Renal pelvis (tissue), 12 donors: ENCODE measurements around the gene PNPO. TPM values are rescaled to one million over a fixed set of nuclear protein-coding genes. Genes with fewer than 3 reads are reported as not detected.
A peak's percentile ranks its signal among the peaks of the same experiment; 100 is the strongest.

Experiments
- DNase-seq: peaks from one replicate; pipeline ENCODE4 v3.0.0-alpha.2; 2013
- long read RNA-seq, 16 experiments: transcript quantifications; one replicate each; lab custom pipeline, GENCODE V29; 2026
- polyA plus RNA-seq, 3 donors: library from polyadenylated mRNA; unstranded; fragments of 120-200 nt; gene quantifications; one replicate each; pipeline ENCODE4 v1.2.1, GENCODE V29; 2013; ENCODE audit not compliant: insufficient read length in 3 of 3

Gene PNPO
- polyA plus RNA-seq = 10 to 100 TPM; 18.1 to 27.0 (median 25.4) TPM
- long read RNA-seq, donor 1, partial matches to known transcripts = 0 of 5 reads
- long read RNA-seq, donor 1, other reads (novel, unspliced or antisense) = 0 of 5 reads
- long read RNA-seq, donor 2, transcript PNPO-217 (7 exons, 3,465 nt) = major isoform, 10 of 13 reads
- long read RNA-seq, donor 2, partial matches to known transcripts = 0 of 13 reads
- long read RNA-seq, donor 2, other reads (novel, unspliced or antisense) = 0 of 13 reads
- long read RNA-seq, donor 3, transcript PNPO-217 (7 exons, 3,465 nt) = major isoform, 7 of 7 reads
- long read RNA-seq, donor 3, partial matches to known transcripts = 0 of 7 reads
- long read RNA-seq, donor 3, other reads (novel, unspliced or antisense) = 0 of 7 reads
- long read RNA-seq, donor 4, partial matches to known transcripts = 0 of 6 reads
- long read RNA-seq, donor 4, other reads (novel, unspliced or antisense) = 0 of 6 reads
- long read RNA-seq, donor 5, partial matches to known transcripts = 0 of 5 reads
- long read RNA-seq, donor 5, other reads (novel, unspliced or antisense) = 0 of 5 reads
- long read RNA-seq, donor 6, transcript PNPO-217 (7 exons, 3,465 nt) = major isoform, 6 of 6 reads
- long read RNA-seq, donor 6, partial matches to known transcripts = 0 of 6 reads
- long read RNA-seq, donor 6, other reads (novel, unspliced or antisense) = 0 of 6 reads
- long read RNA-seq, donor 7, transcript PNPO-217 (7 exons, 3,465 nt) = major isoform, 8 of 9 reads
- long read RNA-seq, donor 7, partial matches to known transcripts = 0 of 9 reads
- long read RNA-seq, donor 7, other reads (novel, unspliced or antisense) = 0 of 9 reads
- long read RNA-seq, donor 8, partial matches to known transcripts = 0 of 2 reads
- long read RNA-seq, donor 8, other reads (novel, unspliced or antisense) = 0 of 2 reads
- long read RNA-seq, donor 9, transcript PNPO-217 (7 exons, 3,465 nt) = major isoform, 9 of 10 reads
- long read RNA-seq, donor 9, partial matches to known transcripts = 0 of 10 reads
- long read RNA-seq, donor 9, other reads (novel, unspliced or antisense) = 0 of 10 reads
- long read RNA-seq, donor 10, partial matches to known transcripts = 5 of 9 reads
- long read RNA-seq, donor 10, other reads (novel, unspliced or antisense) = 0 of 9 reads
- long read RNA-seq, donor 11, transcript PNPO-217 (7 exons, 3,465 nt) = major isoform, 7 of 8 reads
- long read RNA-seq, donor 11, partial matches to known transcripts = 0 of 8 reads
- long read RNA-seq, donor 11, other reads (novel, unspliced or antisense) = 0 of 8 reads
- long read RNA-seq, donor 12, partial matches to known transcripts = 0 of 4 reads
- long read RNA-seq, donor 12, other reads (novel, unspliced or antisense) = 0 of 4 reads
- long read RNA-seq, donor 13, partial matches to known transcripts = 7 of 9 reads
- long read RNA-seq, donor 13, other reads (novel, unspliced or antisense) = 0 of 9 reads
- long read RNA-seq, donor 14 = 0 reads
- long read RNA-seq, donor 15 = 0 reads
- long read RNA-seq, donor 16, transcript PNPO-217 (7 exons, 3,465 nt) = major isoform, 6 of 41 reads
- long read RNA-seq, donor 16, partial matches to known transcripts = 34 of 41 reads
- long read RNA-seq, donor 16, other reads (novel, unspliced or antisense) = 0 of 41 reads

DNA sequence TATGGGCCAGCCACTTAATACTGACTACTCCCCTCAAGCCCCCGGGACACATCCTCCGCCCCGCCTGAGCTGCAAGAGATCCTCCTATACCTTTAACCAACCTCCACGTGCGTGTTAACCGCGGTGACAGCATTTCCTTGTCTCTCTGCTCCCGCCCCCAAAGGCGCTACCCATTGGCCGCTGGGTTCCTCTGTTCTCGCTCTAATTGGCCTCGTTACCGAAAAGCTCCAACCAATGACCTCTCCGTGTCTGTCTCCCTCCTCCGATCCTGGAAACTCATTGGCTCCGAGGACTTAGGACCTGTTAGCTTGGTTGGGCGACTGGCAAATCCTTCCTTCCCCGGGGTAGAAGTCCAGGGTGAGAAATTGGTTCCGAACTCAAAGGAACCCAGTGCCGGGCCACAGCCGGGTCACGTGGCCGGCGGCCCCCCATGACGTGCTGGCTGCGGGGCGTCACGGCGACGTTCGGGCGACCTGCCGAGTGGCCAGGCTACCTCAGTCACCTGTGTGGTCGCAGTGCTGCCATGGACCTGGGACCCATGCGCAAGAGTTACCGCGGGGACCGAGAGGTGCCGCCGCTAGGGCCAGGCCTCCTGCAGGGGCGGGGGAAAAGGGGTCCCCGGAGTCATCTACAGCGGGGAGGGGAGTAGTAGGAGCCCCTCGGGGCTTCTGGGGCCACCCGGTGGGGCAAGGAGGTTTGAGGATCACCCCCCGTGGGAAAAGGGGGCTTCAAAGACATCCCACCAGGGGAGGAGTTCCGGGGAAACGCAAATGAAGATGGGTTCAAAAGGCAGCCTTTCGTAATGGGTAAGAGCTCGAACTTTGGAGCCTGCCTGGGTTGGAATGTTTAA lies at the start of gene PNPO:
PNPO (plus strand) TSS at position 326 of the 850 bp plus-strand sequence; CDS start at position 431, 105 bp downstream.
- peak; percentile 96 for DNase-seq

DNA sequence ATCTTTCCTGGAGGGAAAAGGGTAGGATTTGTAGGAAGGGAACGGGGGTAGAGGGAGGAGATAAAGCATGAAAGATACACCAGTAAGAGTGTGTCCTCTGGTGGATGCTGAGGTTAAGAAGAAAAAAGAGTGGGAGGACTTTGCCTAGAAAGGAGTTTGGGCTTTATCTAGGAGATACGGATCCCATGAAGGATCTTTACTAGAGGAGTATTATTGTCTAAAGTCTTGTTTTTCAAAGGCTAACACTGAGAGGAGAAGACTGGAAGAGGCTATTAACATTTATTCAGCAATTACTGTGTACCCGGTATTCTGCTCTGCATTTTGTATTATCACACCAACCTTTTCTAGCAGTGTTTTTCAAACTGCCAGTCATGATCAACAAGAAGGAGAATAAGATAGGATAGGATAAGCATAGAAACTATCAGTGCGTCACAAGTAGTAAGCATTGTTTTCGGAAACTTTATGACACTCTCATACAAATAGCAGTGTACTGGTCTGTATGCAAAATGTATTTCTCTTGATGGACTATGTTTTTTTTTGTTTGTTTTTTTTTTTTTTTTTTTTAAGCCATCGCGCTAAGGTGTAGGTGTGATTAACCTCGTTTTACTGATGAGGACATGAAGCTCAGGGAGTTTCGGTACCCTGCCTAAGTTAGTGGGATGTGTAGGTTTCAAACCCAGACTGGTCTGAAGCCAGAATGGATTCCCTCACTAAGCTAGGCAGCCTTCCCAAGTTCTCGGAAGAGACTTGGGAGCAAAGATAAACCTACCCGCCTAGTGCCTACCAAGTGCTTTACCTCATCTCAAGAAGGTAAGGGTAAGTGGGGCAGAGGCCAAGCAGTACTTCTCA lies 46.6 kb upstream of the PNPO start:
- no peak for DNase-seq

DNA sequence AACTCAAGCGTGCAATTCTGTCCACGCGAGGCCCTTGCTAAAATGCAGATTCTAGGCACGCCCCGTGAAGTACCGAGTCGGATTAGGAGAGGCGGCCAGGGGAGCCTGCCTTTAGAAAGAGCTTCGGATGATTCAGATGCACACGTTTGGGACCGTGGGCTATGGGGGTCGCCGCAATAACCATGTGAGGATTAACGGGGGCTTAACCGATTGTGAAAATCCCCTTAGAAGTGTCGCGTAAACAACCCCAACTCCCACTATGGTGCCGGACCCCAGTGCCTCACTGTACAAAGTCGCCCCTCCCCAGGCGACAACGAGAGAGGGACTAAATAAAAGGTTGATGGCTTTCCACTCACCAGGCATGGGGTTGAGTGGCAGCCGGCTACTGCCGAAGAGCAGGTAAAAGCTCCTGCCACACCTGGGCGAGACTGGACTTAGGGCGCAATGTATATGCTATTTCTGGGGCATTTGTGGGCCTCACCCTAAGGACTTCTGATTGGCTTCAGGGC lies 46.0 kb upstream of the PNPO start:
- no peak for DNase-seq

DNA sequence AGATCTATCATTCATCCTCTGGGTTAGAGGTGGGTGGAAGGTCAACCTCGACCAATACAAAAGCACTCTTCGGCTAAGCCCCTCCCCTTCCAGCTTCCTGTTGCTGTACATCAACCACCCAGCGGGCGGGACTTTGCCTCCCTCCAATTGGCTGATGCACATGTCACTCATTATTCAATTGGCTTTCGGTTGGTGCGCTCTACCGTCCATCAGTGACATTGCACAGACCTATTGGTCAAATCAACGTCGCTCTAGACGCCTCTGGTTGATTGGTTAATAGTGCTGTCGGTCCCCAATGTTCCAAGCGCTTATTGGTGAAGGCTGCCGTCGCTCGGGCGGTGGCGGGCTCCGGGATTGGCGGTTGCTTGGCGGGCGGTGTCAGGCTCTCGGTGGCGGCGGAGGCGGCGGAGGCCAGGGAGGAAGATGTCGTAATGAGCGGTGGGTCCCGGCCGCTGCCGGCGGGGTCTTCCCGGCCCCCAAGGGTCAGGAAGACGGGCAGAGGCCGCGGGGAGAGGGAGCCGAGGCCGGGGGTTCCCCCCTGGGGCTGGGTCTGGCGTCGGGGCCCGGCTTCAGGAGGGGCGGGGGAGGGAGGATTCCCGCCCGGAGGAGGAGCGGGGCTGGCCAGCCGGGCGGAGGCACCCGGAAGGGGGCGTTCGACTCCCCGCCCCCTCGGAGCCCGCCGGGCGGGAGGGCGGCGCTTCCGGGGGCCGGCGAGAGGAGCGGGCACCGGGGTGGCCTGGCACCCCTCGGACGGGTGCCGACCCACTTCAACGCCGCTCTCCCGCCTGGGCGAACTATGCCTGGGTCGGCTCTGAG lies 45.3 kb upstream of the PNPO start, which contains the start of gene SP2:
SP2 (plus strand) TSS at position 381 of the 816 bp plus-strand sequence; CDS start at position 432, 51 bp downstream.
- peak; percentile 100 for DNase-seq

DNA sequence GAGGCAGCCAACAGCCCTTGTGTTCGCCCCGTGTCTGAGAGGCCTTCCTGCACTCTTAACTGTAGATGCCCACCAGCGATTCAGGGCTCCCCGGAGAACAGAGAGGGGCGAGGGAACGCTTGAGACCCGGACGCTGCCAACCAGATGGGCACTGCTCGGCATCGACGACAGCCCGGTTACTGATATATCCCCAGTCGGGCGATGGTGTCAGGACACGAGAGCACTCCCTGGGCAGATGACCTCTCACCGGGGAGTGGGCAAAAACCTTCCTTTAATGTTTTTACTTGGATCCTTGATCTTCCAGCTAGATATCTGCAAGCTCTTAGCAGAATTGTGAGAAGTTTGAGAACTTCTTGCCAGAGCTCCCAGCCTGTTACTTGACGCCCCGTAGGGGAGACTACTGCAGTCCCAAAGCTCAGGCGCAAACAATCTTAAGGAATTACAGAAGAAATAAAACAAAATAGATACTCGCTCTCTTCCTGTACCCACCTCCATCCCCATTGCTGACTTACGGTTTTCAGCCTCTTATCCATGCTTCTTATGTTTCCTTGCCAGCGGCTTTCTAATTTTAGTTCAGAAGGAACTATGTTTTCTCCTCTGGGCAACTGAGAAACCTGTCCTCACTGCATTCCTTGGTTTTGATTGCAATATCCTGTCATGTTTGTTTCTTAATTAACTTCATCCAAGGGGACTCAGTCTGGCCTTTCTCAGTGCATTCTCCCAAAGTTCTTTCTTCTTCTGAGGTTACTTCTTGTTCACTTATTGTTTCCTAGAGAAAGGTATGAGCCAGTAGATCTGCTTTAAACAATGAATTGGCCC lies 44.5 kb upstream of the PNPO start:
- DNase-seq = no peak

DNA sequence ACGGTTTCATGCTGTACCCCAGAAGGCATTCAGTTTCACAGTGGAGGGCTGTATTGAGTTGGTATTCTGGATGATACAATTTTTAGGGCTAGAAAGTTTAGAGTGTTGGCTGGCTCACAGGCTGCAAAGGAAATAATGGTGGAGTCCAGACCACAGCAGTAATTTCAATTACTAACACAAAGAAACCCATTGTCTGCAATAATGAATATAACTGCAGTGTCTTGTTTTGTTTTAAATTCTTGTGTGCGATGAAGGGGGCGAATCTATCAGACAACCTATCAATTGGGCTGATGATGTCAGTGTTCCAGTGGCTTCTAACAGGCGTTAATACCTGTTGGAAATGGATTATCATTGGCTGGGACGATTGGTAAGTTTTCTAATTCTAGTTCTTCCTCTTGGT lies 43.8 kb upstream of the PNPO start:
- no peak for DNase-seq

DNA sequence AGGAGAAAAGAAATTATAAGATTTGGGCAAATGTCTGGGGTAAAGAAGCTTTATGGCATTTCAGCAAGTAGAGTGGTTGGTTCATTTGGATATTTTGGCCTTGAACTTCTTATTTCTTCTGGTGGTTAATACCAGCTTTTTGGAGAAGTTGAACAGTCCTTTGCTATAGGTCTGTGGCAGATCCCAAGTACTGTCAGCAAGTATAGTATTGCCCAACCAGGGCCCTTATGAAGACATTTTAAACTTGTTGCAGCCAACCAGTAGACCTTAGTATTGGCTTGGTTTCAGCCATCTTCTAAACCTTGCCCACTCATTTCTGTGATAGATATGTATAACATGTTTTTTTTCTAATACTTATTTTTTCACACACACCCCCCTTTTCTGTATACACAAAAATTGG lies 43.1 kb upstream of the PNPO start:
- DNase-seq = no peak

DNA sequence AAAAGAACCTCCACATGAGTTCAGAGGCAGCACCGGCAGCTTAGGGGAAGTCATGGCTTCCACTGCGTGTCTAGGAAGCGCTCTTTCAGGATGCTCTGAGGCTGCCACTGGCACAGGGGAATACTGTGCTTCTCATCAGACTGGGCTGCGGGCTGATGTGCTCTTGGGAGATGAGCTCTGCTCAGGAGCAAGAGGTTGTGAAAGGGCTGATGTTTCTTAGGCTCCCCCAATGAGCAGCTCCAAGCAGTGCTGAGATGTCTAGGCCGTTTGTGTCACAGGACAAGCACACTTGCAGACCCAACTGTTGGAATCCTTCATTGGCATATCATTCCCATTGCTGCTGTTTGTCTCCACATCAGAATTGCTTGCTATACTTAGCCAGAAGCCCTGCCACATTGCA lies 41.7 kb upstream of the PNPO start:
- DNase-seq = no peak

DNA sequence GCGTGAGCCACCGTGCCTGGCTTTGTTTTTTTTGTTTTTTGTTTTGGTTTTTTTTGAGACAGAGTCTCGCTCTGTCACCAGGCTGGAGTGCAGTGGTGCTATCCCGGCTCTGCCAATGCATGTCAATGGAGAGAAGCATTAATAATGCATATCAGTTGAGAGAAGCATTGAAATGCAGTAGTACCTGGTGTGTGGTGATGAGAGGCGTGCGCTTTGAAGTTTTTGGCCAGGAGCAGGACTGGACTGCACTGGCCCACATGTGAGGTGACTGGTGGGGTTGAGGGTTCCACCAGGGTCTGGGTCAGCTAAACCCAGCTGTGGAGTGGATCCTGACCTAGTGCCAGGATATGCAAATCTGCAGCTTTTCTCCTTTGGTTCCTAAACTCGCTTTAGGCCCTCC lies 39.9 kb upstream of the PNPO start:
- DNase-seq = no peak

DNA sequence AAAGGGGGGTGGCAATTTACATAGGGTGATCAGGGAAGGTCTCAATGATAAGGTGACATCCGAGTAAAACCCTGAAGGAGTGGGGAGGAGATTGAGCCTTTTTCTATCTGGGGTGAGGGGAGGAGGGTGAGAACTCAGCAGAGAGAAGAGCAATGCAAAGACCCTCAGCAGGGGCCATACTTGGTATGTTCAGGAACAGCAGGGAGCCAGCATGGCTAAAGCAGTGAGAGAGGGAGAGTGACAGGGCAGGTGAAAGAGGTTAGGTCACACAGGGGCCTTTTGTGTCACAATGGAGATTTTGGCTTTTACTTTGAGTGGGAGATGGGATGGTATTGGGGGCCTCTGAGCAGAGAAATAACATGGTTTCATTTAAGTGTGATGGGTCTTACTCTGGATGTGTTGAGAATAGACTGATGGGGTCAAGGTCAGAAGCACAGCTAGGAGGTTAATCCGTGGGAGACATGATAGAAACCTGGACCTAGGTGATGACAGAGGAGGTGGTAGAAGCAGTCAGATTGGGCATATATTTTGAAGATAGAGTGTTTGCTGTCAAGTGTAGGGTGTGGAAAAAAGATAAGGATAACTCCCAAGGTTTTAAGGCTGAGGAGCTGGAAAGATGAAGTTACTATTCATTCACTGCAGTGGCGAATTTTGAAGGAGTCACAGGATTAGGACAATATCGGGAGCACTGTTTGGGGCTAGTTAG lies 39.2 kb upstream of the PNPO start:
- DNase-seq = no peak

DNA sequence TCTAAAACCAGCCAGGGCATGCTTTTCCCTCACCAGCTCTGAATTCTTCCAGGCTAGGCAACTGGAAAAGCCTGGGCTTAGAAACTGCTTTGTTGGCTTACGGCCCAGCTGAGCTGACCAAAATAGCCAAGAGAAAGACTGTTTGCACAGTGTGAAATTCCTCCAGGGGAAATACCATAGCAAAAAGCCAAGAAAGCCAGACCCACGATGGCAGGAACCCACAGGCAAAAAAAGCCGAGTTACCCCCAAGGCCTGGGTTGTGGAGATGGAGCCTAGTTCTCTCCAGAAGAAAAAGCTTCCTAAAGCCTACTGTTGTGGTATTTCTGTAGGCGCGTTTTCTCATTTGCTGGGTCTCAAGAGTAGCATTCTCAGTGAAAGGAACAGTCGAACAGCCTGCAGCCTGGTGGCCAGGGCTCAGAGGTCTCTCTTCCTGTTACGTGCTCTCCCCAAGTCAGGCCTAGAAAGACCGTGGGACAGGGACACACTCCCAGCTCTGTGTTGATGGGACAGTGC lies 36.1 kb upstream of the PNPO start:
- no peak for DNase-seq

DNA sequence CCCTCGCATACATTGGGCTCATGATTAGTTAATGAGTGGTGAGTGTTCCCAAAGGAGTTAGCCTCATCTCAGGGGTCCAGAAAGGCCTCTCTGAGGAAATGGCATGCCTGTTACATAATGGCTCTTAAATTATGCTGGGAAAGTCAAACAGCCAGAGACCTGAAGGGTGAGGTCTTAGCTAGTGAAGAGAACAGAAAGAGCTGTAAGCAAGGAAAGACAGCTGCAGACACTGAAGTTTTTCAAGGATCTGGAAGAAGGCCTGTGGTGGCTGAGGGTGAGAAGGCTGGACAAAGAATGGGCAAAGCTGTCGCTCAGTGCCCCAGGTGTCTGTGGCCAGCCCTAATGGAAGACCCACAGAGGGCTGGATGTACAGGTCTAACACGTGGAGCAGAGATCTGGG lies 34.9 kb upstream of the PNPO start:
- DNase-seq = no peak

DNA sequence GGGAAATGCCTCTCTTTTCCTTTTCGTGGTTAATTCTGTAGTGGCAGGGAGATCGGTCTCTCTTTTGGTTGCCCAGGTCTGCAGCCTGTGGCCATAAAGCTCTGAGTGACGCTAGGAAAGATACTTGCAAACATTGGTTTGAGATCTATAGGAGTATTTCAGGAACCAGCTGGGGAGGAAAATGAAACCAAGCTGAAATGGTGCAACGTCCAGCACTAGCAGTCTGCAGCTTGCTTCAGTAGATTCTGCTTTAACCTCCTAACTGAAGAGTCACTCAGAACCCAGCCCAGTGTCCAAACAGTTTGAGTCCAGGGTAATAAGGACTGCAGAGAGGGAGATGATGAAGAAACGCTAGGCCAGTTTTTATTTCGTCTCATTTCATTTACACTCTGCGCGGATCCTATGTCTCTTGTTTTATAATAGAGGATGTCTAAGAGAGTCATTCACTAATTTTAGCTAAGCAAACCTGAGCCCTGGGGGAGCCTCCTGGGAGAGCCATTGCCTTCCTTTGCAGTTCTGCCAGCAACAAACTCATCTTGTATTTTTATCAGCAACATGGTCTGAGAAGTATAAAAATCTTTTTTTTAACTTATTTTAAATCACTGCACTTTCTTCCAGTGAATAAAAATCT lies 33.3 kb upstream of the PNPO start:
- DNase-seq = no peak

DNA sequence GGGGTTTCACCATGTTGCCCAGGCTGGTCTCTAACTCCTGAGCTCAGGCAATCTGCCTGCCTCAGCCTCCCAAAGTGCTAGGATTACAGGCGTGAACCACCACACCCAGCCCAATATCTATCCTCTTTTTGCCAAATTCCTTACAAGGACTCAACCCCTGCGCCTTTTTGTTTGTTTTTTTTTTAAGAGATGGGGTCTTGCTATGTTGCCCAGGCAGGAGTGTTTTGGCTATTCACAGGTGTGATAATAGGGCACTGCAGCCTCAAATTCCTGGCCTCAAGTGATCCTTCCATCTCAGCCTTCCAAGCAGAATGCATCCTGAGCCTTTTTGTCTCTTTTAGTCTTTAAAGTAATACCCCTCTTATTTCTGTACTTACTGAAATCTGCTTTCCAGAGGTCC lies 28.3 kb upstream of the PNPO start:
- no peak for DNase-seq

DNA sequence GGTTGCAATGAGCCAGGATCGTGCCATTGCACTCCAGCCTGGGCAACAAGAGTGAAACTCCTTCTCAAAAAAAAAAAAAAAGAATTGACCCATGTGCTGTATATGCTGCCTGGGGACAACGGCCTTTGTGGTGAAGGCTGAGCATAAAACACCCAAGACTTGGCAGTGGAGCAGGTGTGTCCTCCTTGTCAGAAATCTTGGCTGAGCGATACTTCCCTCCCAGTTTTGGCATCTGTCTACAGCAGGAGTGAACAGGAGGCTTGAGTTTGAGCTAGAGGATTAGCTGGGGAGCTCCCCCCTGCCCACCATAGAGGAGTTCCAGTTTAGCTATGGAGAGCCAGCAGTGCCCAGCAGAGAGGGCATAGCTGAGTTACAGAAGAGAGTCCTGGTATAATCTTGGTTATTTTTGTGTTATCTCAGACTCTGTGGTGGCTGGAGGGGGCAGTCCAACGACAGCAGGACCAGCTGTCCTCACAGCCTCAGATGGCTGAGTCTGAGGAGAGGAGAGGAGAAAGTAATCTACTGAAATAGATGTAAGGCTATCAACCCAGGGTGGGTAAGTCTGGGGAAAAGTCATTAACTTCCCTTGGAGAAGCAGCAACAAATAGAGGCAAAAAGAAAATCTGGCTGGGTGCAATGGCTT lies 26.9 kb upstream of the PNPO start:
- DNase-seq = no peak
